Duodenal mucosa (tissue), 2 donors: Measurements from ENCODE around the gene LRRIQ1.
"Not testable (repeated sequence)": the region's sequence is repeated elsewhere in the genome, so short reads cannot be mapped to it uniquely, and the experiment has no call there.

Experiments
- H3K27ac ChIP-seq: one replicate; pipeline ENCODE4 v1.7.0; 2013; ENCODE audit warnings: low read depth, low read length
- H3K27me3 ChIP-seq, 2 donors: one replicate each; pipeline ENCODE4 v1.7.0; 2013; ENCODE audit warnings: low read length in 2 of 2, control low read depth in 1 of 2; ENCODE audit not compliant: insufficient read depth in 2 of 2, control insufficient read depth in 1 of 2
- H3K36me3 ChIP-seq, 2 donors: one replicate each; pipeline ENCODE4 v1.7.0; 2013; ENCODE audit warnings: low read length in 2 of 2, control low read depth in 1 of 2; ENCODE audit not compliant: insufficient read depth in 2 of 2, control insufficient read depth in 1 of 2
- H3K4me1 ChIP-seq, 2 donors: one replicate each; pipeline ENCODE4 v1.7.0; 2013; ENCODE audit warnings: low read length in 2 of 2, control low read depth in 1 of 2; ENCODE audit not compliant: insufficient read depth in 2 of 2, control insufficient read depth in 1 of 2
- H3K4me3 ChIP-seq, 2 donors: one replicate each; pipeline ENCODE4 v1.7.0; 2013; ENCODE audit warnings: low read length in 2 of 2, low read depth in 1 of 2
- H3K9ac ChIP-seq, 2 donors: one replicate each; pipeline ENCODE4 v1.7.0; 2013; ENCODE audit warnings: low read length in 2 of 2, low read depth in 1 of 2
- H3K9me3 ChIP-seq, 2 donors: one replicate each; pipeline ENCODE4 v1.7.0; 2013; ENCODE audit warnings: low read length in 2 of 2, control low read depth in 1 of 2; ENCODE audit not compliant: control insufficient read depth in 1 of 2

Gene LRRIQ1

DNA sequence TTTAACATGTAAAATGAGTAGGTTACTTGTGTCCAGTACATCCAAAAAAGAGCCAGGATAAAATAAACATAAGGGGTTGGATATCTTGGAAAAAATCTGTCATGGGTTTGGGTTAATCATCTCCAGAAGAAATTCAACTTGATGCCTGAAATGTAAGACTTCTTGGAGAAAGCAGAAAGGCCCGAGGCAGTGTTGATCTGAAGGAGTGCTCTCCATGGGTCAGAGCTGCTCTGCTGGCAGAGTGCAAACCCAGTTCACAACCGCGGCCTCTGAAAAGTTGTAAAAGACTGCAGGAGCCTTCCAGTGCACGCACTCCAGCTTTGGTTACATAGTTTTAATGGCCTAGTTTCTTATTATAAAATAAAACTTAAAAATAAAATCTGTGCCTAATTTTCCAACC lies 146.5 kb downstream of the LRRIQ1 start:
- no peaks in the 10 kb centered on the region for H3K36me3 ChIP-seq
- H3K9me3 ChIP-seq = no peaks in the 10 kb centered on the region
- H3K27ac ChIP-seq = no peak overlapping the region
- no peaks in the 10 kb centered on the region for H3K4me1 ChIP-seq
- no peak overlapping the region for H3K4me3 ChIP-seq
- no peaks in the 10 kb centered on the region for H3K27me3 ChIP-seq
- H3K9ac ChIP-seq = no peak overlapping the region

DNA sequence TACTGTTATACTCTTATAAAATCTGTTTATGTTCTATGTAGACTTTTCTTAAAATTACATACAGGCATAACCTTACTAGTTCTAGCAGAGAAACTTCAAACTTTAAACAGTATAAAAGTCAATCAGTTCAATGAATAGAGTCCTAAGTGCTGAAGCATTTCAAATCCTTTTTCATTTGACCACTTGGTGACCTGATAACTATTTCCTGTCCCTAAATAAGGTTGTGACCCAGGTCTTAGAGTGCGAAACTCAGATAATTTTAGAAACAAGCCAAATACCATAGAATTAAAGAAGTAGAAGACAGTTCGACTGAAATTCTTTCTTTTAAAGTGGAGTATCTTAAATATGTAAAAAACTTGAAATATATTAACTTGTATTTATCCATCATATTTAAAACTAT lies 147.7 kb downstream of the LRRIQ1 start:
- H3K4me1 ChIP-seq = no peaks in the 10 kb centered on the region
- no peaks in the 10 kb centered on the region for H3K36me3 ChIP-seq
- no peaks in the 10 kb centered on the region for H3K9me3 ChIP-seq
- H3K9ac ChIP-seq = no peak overlapping the region
- H3K27me3 ChIP-seq = no peaks in the 10 kb centered on the region
- H3K4me3 ChIP-seq = no peak overlapping the region
- H3K27ac ChIP-seq = no peak overlapping the region

DNA sequence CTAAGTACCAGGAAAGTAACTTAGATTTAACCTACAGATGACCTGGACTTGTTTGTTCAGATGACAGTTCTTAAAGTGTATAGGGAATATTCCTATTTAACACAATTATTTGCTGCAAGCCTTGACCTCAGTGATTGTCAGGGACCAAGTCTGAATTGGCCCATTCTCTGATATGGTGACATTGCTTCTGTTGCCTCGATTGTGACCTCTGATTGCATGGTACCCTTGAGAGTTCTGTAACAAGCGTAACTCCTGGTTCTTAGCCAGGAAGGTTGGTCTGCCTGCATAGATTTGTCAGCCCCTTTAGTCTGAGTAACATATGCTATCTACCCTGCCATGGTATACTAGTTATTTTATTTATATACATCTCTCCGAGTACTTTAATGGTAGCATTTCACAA lies 150.1 kb downstream of the LRRIQ1 start:
- no peak overlapping the region for H3K4me3 ChIP-seq
- H3K27me3 ChIP-seq = no peaks in the 10 kb centered on the region
- H3K4me1 ChIP-seq = no peaks in the 10 kb centered on the region
- H3K9ac ChIP-seq = no peak overlapping the region
- no peaks in the 10 kb centered on the region for H3K9me3 ChIP-seq
- H3K36me3 ChIP-seq = no peaks in the 10 kb centered on the region
- no peak overlapping the region for H3K27ac ChIP-seq

- H3K4me3 ChIP-seq = no peak overlapping the region
- no peak overlapping the region for H3K9ac ChIP-seq
- H3K4me1 ChIP-seq = no peaks in the 10 kb centered on the region
These were observed 152.5 kb downstream of the LRRIQ1 start for GRCh38 chr12:85188619-85189018.

GRCh38 chr12:85190728-85191127 lies 154.6 kb downstream of the LRRIQ1 start:
- H3K4me1 ChIP-seq = no peaks in the 10 kb centered on the region
- H3K27me3 ChIP-seq = no peaks in the 10 kb centered on the region
- no peaks in the 10 kb centered on the region for H3K36me3 ChIP-seq
- H3K27ac ChIP-seq = no peak overlapping the region
- no peak overlapping the region for H3K9ac ChIP-seq
- no peak overlapping the region for H3K4me3 ChIP-seq
- no peaks in the 10 kb centered on the region for H3K9me3 ChIP-seq

More at GRCh38 chr12:85188619-85189018, 152.5 kb downstream of the LRRIQ1 start:
- Histone ChIP-seq H3K27me3 (no peaks in the 10 kb centered on the region), H3K9me3 (no peaks in the 10 kb centered on the region), H3K27ac (no peak overlapping the region), H3K36me3 (no peaks in the 10 kb centered on the region)

- H3K9ac ChIP-seq, H3K4me1 ChIP-seq, H3K36me3 ChIP-seq, H3K4me3 ChIP-seq, H3K9me3 ChIP-seq, H3K27ac ChIP-seq, H3K27me3 ChIP-seq: not testable (repeated sequence)
These were observed 167.7 kb downstream of the LRRIQ1 start for GRCh38 chr12:85203809-85204208.

DNA sequence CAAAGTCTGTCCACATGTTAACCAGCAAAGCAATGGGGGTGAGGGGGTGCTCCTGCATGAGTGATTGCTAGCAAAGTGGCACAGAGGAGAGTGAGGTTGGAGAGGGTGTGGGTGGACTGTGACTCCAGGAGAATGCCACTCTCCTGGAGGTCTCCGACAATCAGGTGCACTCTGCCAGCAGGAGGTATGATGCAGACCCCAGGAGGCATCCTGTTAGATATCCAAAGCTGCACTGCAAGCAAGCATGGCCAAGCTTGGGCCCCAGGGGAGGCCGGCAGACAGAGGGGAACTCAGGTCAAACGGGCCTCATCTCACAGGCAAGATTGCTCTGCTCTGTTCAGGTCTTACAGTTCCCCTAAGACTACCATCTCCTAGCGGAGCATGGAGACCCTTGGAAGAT lies 170.4 kb downstream of the LRRIQ1 start:
- H3K9me3 ChIP-seq = no peaks in the 10 kb centered on the region
- no peak overlapping the region for H3K27ac ChIP-seq
- no peak overlapping the region for H3K9ac ChIP-seq
- H3K4me1 ChIP-seq = no peaks in the 10 kb centered on the region
- no peaks in the 10 kb centered on the region for H3K36me3 ChIP-seq
- no peak overlapping the region for H3K4me3 ChIP-seq
- no peaks in the 10 kb centered on the region for H3K27me3 ChIP-seq

DNA sequence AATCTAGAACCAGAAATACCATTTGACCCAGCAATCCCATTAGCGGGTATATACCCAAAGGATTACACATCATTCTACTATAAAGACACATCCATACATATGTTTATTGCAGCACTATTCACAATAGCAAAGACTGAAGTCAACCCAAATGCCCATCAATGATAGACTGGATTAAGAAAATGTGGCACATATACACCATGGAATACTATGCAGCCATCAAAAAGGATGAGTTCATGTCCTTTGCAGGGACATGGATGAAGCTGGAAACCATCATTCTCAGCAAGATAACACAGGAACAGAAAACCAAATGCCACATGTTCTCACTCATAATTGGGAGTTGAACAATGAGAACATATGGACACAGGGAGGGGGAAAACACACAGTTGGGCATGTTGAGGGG lies 188.2 kb downstream of the LRRIQ1 start:
- not testable (repeated sequence) for H3K36me3 ChIP-seq, H3K4me3 ChIP-seq, H3K27ac ChIP-seq, H3K4me1 ChIP-seq, H3K9ac ChIP-seq, H3K27me3 ChIP-seq, H3K9me3 ChIP-seq

GRCh38 chr12:85225501-85225900 lies 189.3 kb downstream of the LRRIQ1 start:
- no peaks in the 10 kb centered on the region for H3K36me3 ChIP-seq
- no peaks in the 10 kb centered on the region for H3K4me1 ChIP-seq
- no peaks in the 10 kb centered on the region for H3K27me3 ChIP-seq
- H3K9me3 ChIP-seq = no peaks in the 10 kb centered on the region
- no peak overlapping the region for H3K4me3 ChIP-seq
- no peak overlapping the region for H3K27ac ChIP-seq
- H3K9ac ChIP-seq = no peak overlapping the region

DNA sequence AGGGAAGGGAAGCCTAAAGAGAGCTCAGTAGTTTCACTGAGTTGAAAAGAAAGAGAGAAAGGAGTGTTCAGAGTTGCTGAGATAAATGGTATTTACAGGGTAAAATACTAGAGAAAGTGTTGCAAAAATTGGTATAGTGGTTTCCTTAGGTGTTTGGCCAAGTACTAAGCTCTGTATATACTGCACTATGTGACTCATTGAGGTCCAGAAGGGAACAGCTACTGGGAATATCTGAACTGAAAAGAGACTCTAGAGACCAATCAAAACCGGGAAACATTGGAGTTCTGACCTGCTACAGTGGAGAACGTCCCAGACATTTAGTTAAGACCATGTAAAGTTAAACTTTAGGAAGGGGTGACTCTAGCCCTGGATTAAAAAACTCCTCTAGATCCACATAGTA lies 201.2 kb downstream of the LRRIQ1 start:
- Histone ChIP-seq H3K9ac (no peak overlapping the region), H3K27me3 (no peaks in the 10 kb centered on the region), H3K36me3 (no peaks in the 10 kb centered on the region), H3K4me3 (no peak overlapping the region), H3K27ac (no peak overlapping the region), H3K4me1 (no peaks in the 10 kb centered on the region), H3K9me3 (no peaks in the 10 kb centered on the region)

GRCh38 chr12:85244561-85244960 lies 208.4 kb downstream of the LRRIQ1 start:
- no peak overlapping the region for H3K27ac ChIP-seq
- H3K9ac ChIP-seq = no peak overlapping the region
- no peaks in the 10 kb centered on the region for H3K27me3 ChIP-seq
- H3K4me1 ChIP-seq = no peaks in the 10 kb centered on the region
- H3K4me3 ChIP-seq = no peak overlapping the region
- H3K9me3 ChIP-seq = no peaks in the 10 kb centered on the region
- no peaks in the 10 kb centered on the region for H3K36me3 ChIP-seq
